ENCODE results near the gene ZAR1.

Gene ZAR1

DNA sequence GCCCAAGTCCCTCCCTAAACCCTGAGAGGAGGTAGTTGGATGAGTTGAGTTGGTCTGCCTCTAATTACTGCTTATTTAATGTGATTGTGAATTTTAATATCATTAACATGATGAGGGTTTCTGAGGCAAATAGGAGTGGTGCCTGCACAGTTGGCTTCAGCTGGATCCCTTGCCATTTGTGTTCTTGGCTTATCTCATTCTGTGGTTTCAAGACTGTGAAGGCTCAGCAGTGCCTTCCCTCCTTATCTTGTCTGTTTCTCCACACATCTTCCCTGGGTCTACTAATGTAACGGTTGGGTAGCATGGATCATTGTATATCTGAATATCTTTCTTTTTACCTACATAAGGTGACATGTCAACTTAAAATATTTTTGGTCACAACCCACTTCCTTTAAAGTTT, 8.5 kb upstream of the ZAR1 start:
- Histone ChIP-seq H3K9me2 (replicated peaks; ENCODE audit: insufficient read depth, low read length) (no peaks in the 10 kb centered on the region), H2AFZ (ENCODE audit: low read depth, low read length, severe bottlenecking) (no peak overlapping the region), H3K27ac (ENCODE audit: low read depth, low read length) (no peak overlapping the region), H3K79me2 (ENCODE audit: insufficient read depth, low read length) (no peaks in the 10 kb centered on the region), H4K20me1 (ENCODE audit: low read depth, low read length) (no peaks in the 10 kb centered on the region), H3K4me2 (ENCODE audit: low read depth, low read length, poor library complexity, severe bottlenecking) (no peak overlapping the region), H3K27me3 (ENCODE audit: low read length) (no peaks in the 10 kb centered on the region), H3F3A (ENCODE audit: insufficient read depth) (no peaks in the 10 kb centered on the region), H3K9ac (ENCODE audit: low read length) (no peak overlapping the region), H3K4me3 (ENCODE audit: insufficient read depth, low read length, poor library complexity, severe bottlenecking) (no peak overlapping the region), H3K36me3 (ENCODE audit: low read length) (no peaks in the 10 kb centered on the region), H3K9me3 (ENCODE audit: insufficient read depth, low read length) (no peaks in the 10 kb centered on the region)
- TF ChIP-seq, protein P1, sequence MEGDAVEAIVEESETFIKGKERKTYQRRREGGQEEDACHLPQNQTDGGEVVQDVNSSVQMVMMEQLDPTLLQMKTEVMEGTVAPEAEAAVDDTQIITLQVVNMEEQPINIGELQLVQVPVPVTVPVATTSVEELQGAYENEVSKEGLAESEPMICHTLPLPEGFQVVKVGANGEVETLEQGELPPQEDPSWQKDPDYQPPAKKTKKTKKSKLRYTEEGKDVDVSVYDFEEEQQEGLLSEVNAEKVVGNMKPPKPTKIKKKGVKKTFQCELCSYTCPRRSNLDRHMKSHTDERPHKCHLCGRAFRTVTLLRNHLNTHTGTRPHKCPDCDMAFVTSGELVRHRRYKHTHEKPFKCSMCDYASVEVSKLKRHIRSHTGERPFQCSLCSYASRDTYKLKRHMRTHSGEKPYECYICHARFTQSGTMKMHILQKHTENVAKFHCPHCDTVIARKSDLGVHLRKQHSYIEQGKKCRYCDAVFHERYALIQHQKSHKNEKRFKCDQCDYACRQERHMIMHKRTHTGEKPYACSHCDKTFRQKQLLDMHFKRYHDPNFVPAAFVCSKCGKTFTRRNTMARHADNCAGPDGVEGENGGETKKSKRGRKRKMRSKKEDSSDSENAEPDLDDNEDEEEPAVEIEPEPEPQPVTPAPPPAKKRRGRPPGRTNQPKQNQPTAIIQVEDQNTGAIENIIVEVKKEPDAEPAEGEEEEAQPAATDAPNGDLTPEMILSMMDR (IDR thresholded peaks at IDR 0.05; ENCODE audit: insufficient read depth, low read length, poor library complexity, severe bottlenecking): no peak
- TF ChIP-seq EZH2phosphoT487 (conservative IDR thresholded peaks at IDR 0.05; ENCODE audit: low read length): no peak

DNA sequence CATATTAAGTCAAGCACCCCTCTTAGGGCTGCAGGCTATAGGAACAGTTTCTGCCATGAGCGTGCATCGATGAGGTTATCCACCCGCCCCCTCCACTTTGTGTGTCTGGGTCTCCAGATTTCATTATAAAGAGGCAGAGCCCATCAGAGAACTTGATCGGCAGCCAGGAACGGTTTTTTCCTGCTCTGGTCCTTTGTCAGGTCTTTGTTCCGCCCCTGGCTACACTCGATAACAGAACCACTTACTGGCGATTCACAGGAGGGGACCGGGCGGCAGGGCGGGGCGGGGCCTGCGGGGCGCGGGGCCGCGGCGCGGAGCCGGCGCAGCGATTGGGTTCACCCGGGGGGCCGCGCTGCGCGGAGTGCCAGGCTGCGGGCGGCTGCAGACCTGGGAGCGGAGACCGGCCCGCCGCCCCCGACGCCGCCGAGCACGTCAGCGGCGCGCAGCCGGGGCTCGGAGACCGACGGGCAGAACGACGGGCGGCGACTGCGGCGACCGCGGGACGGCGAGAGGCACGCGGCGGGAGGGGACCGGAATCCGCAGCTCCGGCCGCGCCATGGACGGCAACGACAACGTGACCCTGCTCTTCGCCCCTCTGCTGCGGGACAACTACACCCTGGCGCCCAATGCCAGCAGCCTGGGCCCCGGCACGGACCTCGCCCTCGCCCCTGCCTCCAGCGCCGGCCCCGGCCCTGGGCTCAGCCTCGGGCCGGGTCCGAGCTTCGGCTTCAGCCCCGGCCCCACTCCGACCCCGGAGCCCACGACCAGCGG, 6.9 kb upstream of the ZAR1 start, which contains the start of gene SLC10A4:
Gene SLC10A4 (plus strand): TSS at position 338 of the 771 bp plus-strand sequence. CDS start 219 bp downstream, at position 557.
- Histone ChIP-seq H3K27me3 (ENCODE audit: low read length) (no peaks in the 10 kb centered on the region), H3K9me2 (replicated peaks; ENCODE audit: insufficient read depth, low read length) (no peaks in the 10 kb centered on the region), H3K4me2 (ENCODE audit: low read depth, low read length, poor library complexity, severe bottlenecking) (no peak within 1 kb of the TSS), H3K36me3 (ENCODE audit: low read length) (no peaks in the 10 kb centered on the region), H3K27ac (ENCODE audit: low read depth, low read length) (no peak within 1 kb of the TSS), H2AFZ (ENCODE audit: low read depth, low read length, severe bottlenecking) (no peak within 1 kb of the TSS), H3K9ac (ENCODE audit: low read length) (no peak within 1 kb of the TSS), H4K20me1 (ENCODE audit: low read depth, low read length) (no peaks in the 10 kb centered on the region), H3K79me2 (ENCODE audit: insufficient read depth, low read length) (no peaks in the 10 kb centered on the region), H3K4me3 (ENCODE audit: insufficient read depth, low read length, poor library complexity, severe bottlenecking) (no peak within 1 kb of the TSS), H3F3A (ENCODE audit: insufficient read depth) (no peaks in the 10 kb centered on the region), H3K9me3 (ENCODE audit: insufficient read depth, low read length) (no peaks in the 10 kb centered on the region)
- TF ChIP-seq EZH2phosphoT487 (conservative IDR thresholded peaks at IDR 0.05; ENCODE audit: low read length): no peak
- TF ChIP-seq, protein P1 (IDR thresholded peaks at IDR 0.05; ENCODE audit: insufficient read depth, low read length, poor library complexity, severe bottlenecking): no peak

DNA sequence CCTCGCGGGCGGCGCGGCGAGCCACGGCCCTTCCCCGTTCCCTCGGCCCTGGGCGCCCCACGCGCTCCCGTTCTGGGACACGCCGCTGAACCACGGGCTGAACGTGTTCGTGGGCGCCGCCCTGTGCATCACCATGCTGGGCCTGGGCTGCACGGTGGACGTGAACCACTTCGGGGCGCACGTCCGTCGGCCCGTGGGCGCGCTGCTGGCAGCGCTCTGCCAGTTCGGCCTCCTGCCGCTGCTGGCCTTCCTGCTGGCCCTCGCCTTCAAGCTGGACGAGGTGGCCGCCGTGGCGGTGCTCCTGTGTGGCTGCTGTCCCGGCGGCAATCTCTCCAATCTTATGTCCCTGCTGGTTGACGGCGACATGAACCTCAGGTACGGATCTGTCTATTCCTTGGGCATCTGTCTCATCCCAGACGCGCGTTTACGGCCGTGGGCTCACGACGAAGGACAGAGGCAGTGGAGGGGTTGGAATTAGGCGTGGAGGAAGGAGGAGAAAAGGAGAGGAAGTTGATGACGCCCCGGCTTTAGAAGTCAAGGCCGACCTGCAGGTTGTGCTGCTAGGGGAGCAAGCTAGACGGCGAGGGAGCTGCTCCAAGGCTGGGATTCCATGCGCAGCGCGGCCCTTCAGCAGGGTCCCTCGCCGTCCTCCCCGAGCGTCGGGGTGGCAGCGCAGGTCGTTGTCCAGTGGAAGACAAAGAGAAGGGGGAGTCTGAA, 6.1 kb upstream of the ZAR1 start:
- no peaks in the 10 kb centered on the region for H3K27me3 ChIP-seq (ENCODE audit: low read length)
- no peaks in the 10 kb centered on the region for H3K9me2 ChIP-seq (replicated peaks; ENCODE audit: insufficient read depth, low read length)
- no peaks in the 10 kb centered on the region for H3F3A ChIP-seq (ENCODE audit: insufficient read depth)
- no peak overlapping the region for H3K27ac ChIP-seq (ENCODE audit: low read depth, low read length)
- no peak overlapping the region for H3K9ac ChIP-seq (ENCODE audit: low read length)
- no peak overlapping the region for H3K4me3 ChIP-seq (ENCODE audit: insufficient read depth, low read length, poor library complexity, severe bottlenecking)
- TF ChIP-seq, protein P1 (IDR thresholded peaks at IDR 0.05; ENCODE audit: insufficient read depth, low read length, poor library complexity, severe bottlenecking): no peak
- no peak for TF ChIP-seq EZH2phosphoT487 (conservative IDR thresholded peaks at IDR 0.05; ENCODE audit: low read length)
- H3K36me3 ChIP-seq (ENCODE audit: low read length): no peaks in the 10 kb centered on the region
- H3K9me3 ChIP-seq (ENCODE audit: insufficient read depth, low read length): no peaks in the 10 kb centered on the region
- no peak overlapping the region for H2AFZ ChIP-seq (ENCODE audit: low read depth, low read length, severe bottlenecking)
- no peak overlapping the region for H3K4me2 ChIP-seq (ENCODE audit: low read depth, low read length, poor library complexity, severe bottlenecking)
- no peaks in the 10 kb centered on the region for H4K20me1 ChIP-seq (ENCODE audit: low read depth, low read length)
- H3K79me2 ChIP-seq (ENCODE audit: insufficient read depth, low read length): no peaks in the 10 kb centered on the region
